Liver (tissue), 9 donors: ENCODE data around the gene SPAST. TPM values are rescaled to one million over a fixed set of nuclear protein-coding genes. Genes with fewer than 3 reads are reported as not detected.

Experiments used
- DNase-seq: peaks from one replicate; pipeline ENCODE4 v3.0.0-alpha.2; 2017; ENCODE audit warnings: low spot score
- H3K27ac ChIP-seq, 2 donors: one replicate each; pipeline ENCODE4 v1.7.0; 2013; ENCODE audit warnings: inconsistent platforms in 2 of 2, low read length in 2 of 2, control low read depth in 1 of 2, low read depth in 1 of 2, mild to moderate bottlenecking in 1 of 2
- H3K27me3 ChIP-seq, 4 donors: one replicate each; pipeline versions ENCODE4 v1.6.1 to v1.7.0; 2013; ENCODE audit warnings: low read length in 3 of 4, inconsistent platforms in 1 of 4, mild to moderate bottlenecking in 1 of 4, moderate library complexity in 1 of 4; ENCODE audit not compliant: control insufficient read depth in 4 of 4, insufficient read depth in 4 of 4
- H3K36me3 ChIP-seq, 4 donors: one replicate each; pipeline versions ENCODE4 v1.6.1 to v1.7.0; 2013; ENCODE audit warnings: low read length in 3 of 4, mild to moderate bottlenecking in 3 of 4, low read depth in 1 of 4, moderate library complexity in 1 of 4; ENCODE audit not compliant: control insufficient read depth in 4 of 4, insufficient read depth in 3 of 4
- H3K4me1 ChIP-seq, 4 donors: one replicate each; pipeline versions ENCODE4 v1.6.1 to v1.7.0; 2013; ENCODE audit warnings: low read length in 3 of 4, mild to moderate bottlenecking in 3 of 4, moderate library complexity in 1 of 4; ENCODE audit not compliant: control insufficient read depth in 4 of 4, insufficient read depth in 4 of 4
- H3K4me3 ChIP-seq, 3 donors: one replicate each; pipeline versions ENCODE4 v1.6.1 to v1.7.0; 2013; ENCODE audit warnings: low read length in 3 of 3, control low read depth in 1 of 3, low read depth in 1 of 3, mild to moderate bottlenecking in 1 of 3
- H3K9ac ChIP-seq, 2 donors: one replicate each; pipeline ENCODE4 v1.7.0; 2013; ENCODE audit warnings: low read length in 2 of 2, mild to moderate bottlenecking in 2 of 2, moderate library complexity in 2 of 2, control low read depth in 1 of 2, low read depth in 1 of 2
- H3K9me3 ChIP-seq, 4 donors: one replicate each; pipeline versions ENCODE4 v1.6.1 to v1.7.0; 2013; ENCODE audit warnings: low read length in 3 of 4; ENCODE audit not compliant: control insufficient read depth in 4 of 4
- EGR1 ChIP-seq, 2 donors: IDR thresholded peaks; 2 replicates each; pipeline ENCODE4 v1.6.1; 2016 to 2018; ENCODE audit warnings: antibody characterized with exemption in 2 of 2, low read depth in 2 of 2
- FOXA1 ChIP-seq: IDR thresholded peaks from 2 replicates; pipeline ENCODE4 v1.6.1; 2016; ENCODE audit warnings: antibody characterized with exemption
- FOXA2 ChIP-seq: IDR thresholded peaks from 2 replicates; pipeline ENCODE4 v1.6.1; 2016; ENCODE audit warnings: antibody characterized with exemption
- GABPA ChIP-seq, 2 donors: IDR thresholded peaks in 1 of 2; conservative IDR thresholded peaks in 1 of 2; 2 replicates each; pipeline ENCODE4 v1.6.1; 2016; ENCODE audit warnings: antibody characterized with exemption in 2 of 2, mild to moderate bottlenecking in 1 of 2, moderate library complexity in 1 of 2
- HNF4A ChIP-seq, 2 donors: conservative IDR thresholded peaks; 2 replicates each; pipeline ENCODE4 v1.6.1; 2016; ENCODE audit warnings: antibody characterized with exemption in 2 of 2, mild to moderate bottlenecking in 2 of 2
- JUND ChIP-seq, 2 donors: IDR thresholded peaks; 2 replicates each; pipeline ENCODE4 v1.6.1; 2016; ENCODE audit warnings: antibody characterized with exemption in 2 of 2
- NR2F2 ChIP-seq: IDR thresholded peaks from 2 replicates; pipeline ENCODE4 v1.6.1; 2016; ENCODE audit warnings: antibody characterized with exemption
- RAD21 ChIP-seq, 2 donors: IDR thresholded peaks; 2 replicates each; pipeline ENCODE4 v1.6.1; 2016; ENCODE audit warnings: antibody characterized with exemption in 2 of 2, mild to moderate bottlenecking in 2 of 2
- REST ChIP-seq: IDR thresholded peaks from 2 replicates; pipeline ENCODE4 v1.6.1; 2016; ENCODE audit warnings: antibody characterized with exemption, mild to moderate bottlenecking
- RXRA ChIP-seq, 2 donors: IDR thresholded peaks; 2 replicates each; pipeline ENCODE4 v1.6.1; 2017 to 2018; ENCODE audit warnings: antibody characterized with exemption in 2 of 2, mild to moderate bottlenecking in 1 of 2
- SP1 ChIP-seq: IDR thresholded peaks from 2 replicates; pipeline ENCODE4 v1.6.1; 2018; ENCODE audit warnings: antibody characterized with exemption, mild to moderate bottlenecking
- TAF1 ChIP-seq: conservative IDR thresholded peaks from 2 replicates; pipeline ENCODE4 v1.6.1; 2016; ENCODE audit warnings: antibody characterized with exemption, mild to moderate bottlenecking
- YY1 ChIP-seq: IDR thresholded peaks from 2 replicates; pipeline ENCODE4 v1.6.1; 2016; ENCODE audit warnings: antibody characterized with exemption, mild to moderate bottlenecking
- ZBTB33 ChIP-seq: IDR thresholded peaks from 2 replicates; pipeline ENCODE4 v1.6.1; 2016; ENCODE audit warnings: antibody characterized with exemption
- WGBS: extraction: QIAGEN DNeasy Blood & Tissue Kit; methylation state at CpG from one replicate; pipeline ENCODE4 v1.1.7; 2013; 5-methylcytosine and 5-hydroxymethylcytosine counted together
- polyA plus RNA-seq, 2 donors: library from polyadenylated mRNA; stranded (reverse) in 1 of 2; unstranded in 1 of 2; fragments of 200-250 nt in 1 of 2; fragments of >200 nt in 1 of 2; fragmentation: Nextera tagmentation in 1 of 2; extraction: Ambion mirVana in 1 of 2; gene quantifications; one replicate each; pipeline versions ENCODE4 v1.2.1 to v1.2.3, GENCODE V29; 2013 to 2015
- total RNA-seq, 2 donors: library from RNA; depleted of rRNA; stranded (reverse); fragments of >200 nt; gene quantifications; one replicate each; pipeline ENCODE4 v1.2.3, GENCODE V29; 2014
- TF ChIP-seq, protein P1 (sequence below): IDR thresholded peaks from 2 replicates; pipeline ENCODE4 v1.6.1; 2016; ENCODE audit warnings: antibody characterized with exemption
- TF ChIP-seq, protein P2 (sequence below): fragments of 150-350 bp; IDR thresholded peaks from 2 replicates; pipeline ENCODE4 v1.5.1; 2017; ENCODE audit warnings: improper control_type of control experiment, low read depth, low read length; ENCODE audit not compliant: missing input control
- TF ChIP-seq, protein P3 (sequence below): IDR thresholded peaks from 2 replicates; pipeline ENCODE4 v1.6.1; 2016; ENCODE audit warnings: antibody characterized with exemption
- donor health status: healthy.
- donor health status: healthy.
- donor health status: healthy.
- donor health status: healthy.
- donor health status: healthy.

SPAST gene
- total and polyA plus RNA-seq, 4 donors: 3.2 to 16.8 (median 7.7) TPM

- no peaks in the 10 kb centered on the region for H3K9me3 ChIP-seq
- peak overlapping the region in 1 of 2 donors; percentile 73 for H3K27ac ChIP-seq
- H3K9ac ChIP-seq: no peak overlapping the region
- H3K4me1 ChIP-seq: peaks cover 2 to 22% (median 14%) of the 10 kb centered on the region in 4 donors
- 83% methylated on average over 8 of the region's 8 CpGs for WGBS
- no peak for DNase-seq
- TF ChIP-seq NR2F2: no peak
- TF ChIP-seq SP1: no peak
- no peak for TF ChIP-seq EGR1 (IDR thresholded peaks at IDR 0.05; ENCODE audit: low read depth in 2 of 2)
- no peak for TF ChIP-seq HNF4A (conservative IDR thresholded peaks at IDR 0.05)
- TF ChIP-seq YY1: no peak
- TF ChIP-seq, protein P1, sequence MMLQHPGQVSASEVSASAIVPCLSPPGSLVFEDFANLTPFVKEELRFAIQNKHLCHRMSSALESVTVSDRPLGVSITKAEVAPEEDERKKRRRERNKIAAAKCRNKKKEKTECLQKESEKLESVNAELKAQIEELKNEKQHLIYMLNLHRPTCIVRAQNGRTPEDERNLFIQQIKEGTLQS: no peak
- TF ChIP-seq RXRA (IDR thresholded peaks at IDR 0.05): no peak
- no peak for TF ChIP-seq RAD21 (IDR thresholded peaks at IDR 0.05)
- no peak for TF ChIP-seq TAF1
- TF ChIP-seq GABPA (IDR thresholded peaks at IDR 0.05 in 1 of 2, conservative IDR thresholded peaks at IDR 0.05 in 1 of 2): no peak
- TF ChIP-seq FOXA1: no peak
- TF ChIP-seq FOXA2: no peak
- TF ChIP-seq, protein P2, sequence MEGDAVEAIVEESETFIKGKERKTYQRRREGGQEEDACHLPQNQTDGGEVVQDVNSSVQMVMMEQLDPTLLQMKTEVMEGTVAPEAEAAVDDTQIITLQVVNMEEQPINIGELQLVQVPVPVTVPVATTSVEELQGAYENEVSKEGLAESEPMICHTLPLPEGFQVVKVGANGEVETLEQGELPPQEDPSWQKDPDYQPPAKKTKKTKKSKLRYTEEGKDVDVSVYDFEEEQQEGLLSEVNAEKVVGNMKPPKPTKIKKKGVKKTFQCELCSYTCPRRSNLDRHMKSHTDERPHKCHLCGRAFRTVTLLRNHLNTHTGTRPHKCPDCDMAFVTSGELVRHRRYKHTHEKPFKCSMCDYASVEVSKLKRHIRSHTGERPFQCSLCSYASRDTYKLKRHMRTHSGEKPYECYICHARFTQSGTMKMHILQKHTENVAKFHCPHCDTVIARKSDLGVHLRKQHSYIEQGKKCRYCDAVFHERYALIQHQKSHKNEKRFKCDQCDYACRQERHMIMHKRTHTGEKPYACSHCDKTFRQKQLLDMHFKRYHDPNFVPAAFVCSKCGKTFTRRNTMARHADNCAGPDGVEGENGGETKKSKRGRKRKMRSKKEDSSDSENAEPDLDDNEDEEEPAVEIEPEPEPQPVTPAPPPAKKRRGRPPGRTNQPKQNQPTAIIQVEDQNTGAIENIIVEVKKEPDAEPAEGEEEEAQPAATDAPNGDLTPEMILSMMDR: no peak
- no peak for TF ChIP-seq REST
- TF ChIP-seq JUND (IDR thresholded peaks at IDR 0.05): no peak
- TF ChIP-seq, protein P3, sequence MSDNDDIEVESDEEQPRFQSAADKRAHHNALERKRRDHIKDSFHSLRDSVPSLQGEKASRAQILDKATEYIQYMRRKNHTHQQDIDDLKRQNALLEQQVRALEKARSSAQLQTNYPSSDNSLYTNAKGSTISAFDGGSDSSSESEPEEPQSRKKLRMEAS: no peak
- TF ChIP-seq ZBTB33: no peak
- no peaks in the 10 kb centered on the region for H3K36me3 ChIP-seq
- H3K4me3 ChIP-seq: peak overlapping the region in 2 of 3 donors; percentile 86 to 90
- H3K27me3 ChIP-seq: no peaks in the 10 kb centered on the region
Measured at GRCh38 chr2:32064713-32065112, 1.4 kb downstream of the SPAST start.
